Measurements from ENCODE around the gene OR5B21.
A peak's percentile ranks its signal among the peaks of the same experiment; 100 is the strongest.

The OR5B21 gene

DNA sequence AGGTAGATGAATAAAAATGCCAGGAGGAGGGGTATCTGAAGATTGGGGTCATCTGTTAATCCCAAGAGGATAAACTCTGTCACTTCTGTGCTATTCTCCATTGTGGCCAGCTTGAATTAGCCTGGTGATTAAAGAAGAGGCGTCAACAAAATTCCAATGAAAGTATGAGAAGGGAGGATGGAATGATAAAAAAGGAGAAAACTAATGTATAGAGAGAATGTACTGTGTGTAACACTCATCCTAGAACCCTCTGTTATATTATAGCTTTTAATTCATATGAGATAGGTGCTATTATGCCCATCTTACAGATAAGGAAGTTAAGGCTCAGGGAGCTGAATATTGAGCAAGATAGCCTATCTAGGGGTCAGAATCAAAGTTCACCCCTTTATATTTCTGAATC, at the start of gene OR5B21:
Gene OR5B21, minus strand, starts transcription at position 101 of the 400 bp plus-strand sequence. Its CDS starts 0 bp downstream, at position 101.
- no peak for DNase-seq (ENCODE audit: low spot score)

GRCh38 chr11:58549644-58550043, 41.7 kb upstream of the OR5B21 start:
- DNase-seq (ENCODE audit: low spot score) = no peak

GRCh38 chr11:58546841-58547240, 38.9 kb upstream of the OR5B21 start:
- no peak for DNase-seq (ENCODE audit: low spot score)

- no peak for DNase-seq (ENCODE audit: low spot score)
These were observed 24.0 kb upstream of the OR5B21 start for GRCh38 chr11:58531865-58532341.

GRCh38 chr11:58530236-58530635, 22.3 kb upstream of the OR5B21 start:
- DNase-seq (ENCODE audit: low spot score) = peak; percentile 43

- no peak for DNase-seq (ENCODE audit: low spot score)
These were observed 19.5 kb upstream of the OR5B21 start for GRCh38 chr11:58527429-58527828.

DNA sequence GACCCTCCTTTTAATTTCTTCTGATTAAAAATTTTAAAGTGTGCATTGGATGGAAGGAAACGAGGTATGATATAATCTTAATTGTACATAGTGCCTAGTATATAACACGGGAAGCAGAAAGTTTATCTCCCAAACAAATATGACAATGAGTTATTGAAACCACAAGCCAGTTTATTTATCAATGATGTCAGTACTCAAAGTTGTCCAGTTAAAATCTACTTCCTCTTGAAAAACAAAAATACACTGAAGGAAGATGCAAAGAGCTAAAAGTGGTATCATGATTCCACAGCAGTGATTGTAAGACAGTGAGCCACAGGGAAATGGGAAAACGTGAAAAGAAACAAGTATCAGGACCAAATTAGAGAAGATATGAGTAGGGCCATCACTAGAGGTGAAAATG, 18.8 kb upstream of the OR5B21 start:
- no peak for DNase-seq (ENCODE audit: low spot score)

GRCh38 chr11:58525037-58525614, 17.2 kb upstream of the OR5B21 start:
- peak; percentile 60 for DNase-seq (ENCODE audit: low spot score)

GRCh38 chr11:58524232-58525036, 16.5 kb upstream of the OR5B21 start:
- DNase-seq (ENCODE audit: low spot score) = peak; percentile 69

DNA sequence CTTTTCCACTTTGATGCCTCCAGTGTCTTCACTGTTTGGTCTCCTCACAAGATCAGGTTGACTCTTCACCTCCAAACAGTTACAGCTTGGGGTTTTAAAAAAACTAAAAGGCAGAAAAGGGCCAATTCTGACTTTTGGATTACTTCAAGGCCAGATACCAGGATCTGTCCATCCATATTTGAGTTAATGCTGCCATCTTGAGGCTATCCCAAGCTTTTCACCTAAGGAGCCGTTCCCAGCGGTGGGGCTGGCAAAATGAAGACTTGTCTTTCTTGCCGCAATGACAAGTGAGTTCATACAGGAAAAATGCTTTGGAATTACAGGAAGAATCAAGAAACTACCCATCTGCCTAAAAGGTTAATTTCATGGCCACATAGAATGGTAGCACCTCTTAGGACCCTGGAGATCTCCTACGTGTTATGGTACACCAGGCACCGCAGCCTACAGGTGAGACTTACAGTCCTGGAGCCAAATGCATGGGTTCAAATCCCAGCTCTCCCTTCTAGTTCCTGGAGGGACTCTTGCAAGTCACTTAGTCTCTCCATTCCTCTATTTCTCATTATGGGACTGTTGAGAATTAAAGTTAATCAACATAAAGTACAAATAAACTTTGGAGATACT, 6.0 kb upstream of the OR5B21 start:
- peak; percentile 26 for DNase-seq (ENCODE audit: low spot score)

DNA sequence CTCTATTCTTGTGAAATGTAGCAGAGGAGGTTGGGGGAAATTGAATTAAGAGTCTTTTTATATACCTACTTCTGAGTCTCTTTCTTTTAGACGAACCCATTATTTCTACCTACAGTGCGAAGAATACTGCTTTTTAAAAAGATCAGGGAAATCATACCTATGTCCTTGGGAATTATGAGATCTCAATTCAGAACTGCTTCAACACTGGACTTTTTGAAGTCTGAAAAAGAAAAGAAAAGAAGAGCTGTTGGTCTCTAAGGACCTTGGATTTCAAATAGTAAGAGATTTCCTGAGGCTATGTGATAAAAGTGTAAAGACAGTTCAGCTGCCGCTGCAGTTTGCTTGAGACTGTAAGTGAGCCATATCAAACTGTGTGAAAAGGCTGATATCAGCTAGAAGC, 3.7 kb upstream of the OR5B21 start:
- no peak for DNase-seq (ENCODE audit: low spot score)

DNA sequence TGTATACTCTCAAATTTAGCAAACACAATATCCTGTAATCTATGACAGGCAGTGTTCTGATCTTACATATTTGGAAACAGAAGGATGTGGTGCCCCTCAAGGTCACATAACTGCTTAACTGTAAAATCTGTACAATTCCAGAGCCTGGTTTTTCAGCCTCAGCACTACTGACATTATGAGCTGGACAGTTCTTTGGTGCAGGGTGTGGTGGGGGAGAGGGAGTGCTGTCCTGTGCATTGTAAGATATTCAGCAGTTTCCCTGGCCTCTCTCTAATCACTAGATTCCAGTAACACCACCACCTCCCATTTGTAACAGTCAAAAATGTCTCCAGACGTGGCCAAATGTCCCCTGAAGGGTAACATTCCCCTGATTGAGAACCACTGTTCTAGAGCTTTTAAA, 1.8 kb upstream of the OR5B21 start:
- DNase-seq (ENCODE audit: low spot score) = no peak

DNA sequence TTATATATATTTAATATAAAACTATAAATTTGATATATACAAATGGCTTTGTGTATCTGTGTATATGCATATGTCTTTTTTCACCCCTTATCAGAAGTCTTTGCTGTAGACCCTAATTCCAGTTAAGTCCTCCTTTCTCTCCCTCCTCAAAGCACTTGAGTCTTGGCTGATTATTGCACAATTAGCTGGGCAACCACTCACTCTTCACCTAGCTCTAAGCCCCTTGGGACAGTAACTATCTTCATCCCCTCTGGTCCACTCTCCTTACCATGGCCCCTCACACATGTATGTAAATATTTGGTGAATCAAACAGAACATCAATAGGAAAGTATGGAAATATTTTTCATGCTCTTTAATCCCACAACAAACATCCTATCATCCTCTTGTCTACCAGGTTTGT, 909 bp upstream of the OR5B21 start:
- no peak for DNase-seq (ENCODE audit: low spot score)

- no peak for DNase-seq (ENCODE audit: low spot score)
These were observed 550 bp downstream of the OR5B21 start for GRCh38 chr11:58507355-58507754.

DNA sequence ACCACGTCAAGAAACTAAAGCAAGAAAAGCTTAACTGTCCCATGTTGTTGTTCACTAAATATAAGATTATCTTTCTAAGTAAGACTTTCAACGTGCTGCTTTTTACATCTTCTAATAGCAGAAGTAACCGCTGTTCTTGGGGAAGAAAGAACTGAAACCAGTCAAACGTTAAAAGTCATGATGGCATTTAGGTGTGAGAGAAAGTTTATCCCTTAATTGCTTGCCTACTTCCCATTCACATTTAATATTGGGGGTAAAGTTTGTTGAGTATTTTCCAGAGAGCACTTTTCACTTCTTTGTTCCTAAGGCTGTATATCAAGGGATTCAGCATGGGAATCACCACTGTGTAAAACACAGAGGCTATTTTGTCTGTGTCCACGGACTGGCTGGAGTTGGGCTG, 970 bp downstream of the OR5B21 start:
- no peak for DNase-seq (ENCODE audit: low spot score)

GRCh38 chr11:58505849-58506248, 2.1 kb downstream of the OR5B21 start:
- DNase-seq (ENCODE audit: low spot score) = no peak

DNA sequence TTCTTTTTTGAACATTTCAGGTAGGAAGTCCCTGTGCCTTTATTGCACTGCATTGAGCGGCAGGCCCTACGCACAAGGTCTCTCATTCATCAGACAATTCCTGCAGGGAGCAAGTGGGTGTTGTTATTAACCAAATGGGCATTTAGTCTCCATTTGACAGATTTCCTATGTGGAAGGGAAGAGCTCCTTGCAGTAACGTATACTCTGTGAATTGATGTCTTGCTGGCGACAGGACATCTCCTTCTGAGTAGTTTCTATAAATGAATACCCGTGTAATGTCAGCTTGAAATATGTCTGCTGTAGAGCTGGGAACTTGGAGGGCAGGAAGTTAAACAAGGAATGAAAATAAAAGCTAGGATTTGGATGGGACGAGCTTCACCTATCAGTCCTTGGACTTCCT, 3.7 kb downstream of the OR5B21 start:
- DNase-seq (ENCODE audit: low spot score) = no peak

- no peak for DNase-seq (ENCODE audit: low spot score)
These were observed 4.5 kb downstream of the OR5B21 start for GRCh38 chr11:58503361-58503856.

DNA sequence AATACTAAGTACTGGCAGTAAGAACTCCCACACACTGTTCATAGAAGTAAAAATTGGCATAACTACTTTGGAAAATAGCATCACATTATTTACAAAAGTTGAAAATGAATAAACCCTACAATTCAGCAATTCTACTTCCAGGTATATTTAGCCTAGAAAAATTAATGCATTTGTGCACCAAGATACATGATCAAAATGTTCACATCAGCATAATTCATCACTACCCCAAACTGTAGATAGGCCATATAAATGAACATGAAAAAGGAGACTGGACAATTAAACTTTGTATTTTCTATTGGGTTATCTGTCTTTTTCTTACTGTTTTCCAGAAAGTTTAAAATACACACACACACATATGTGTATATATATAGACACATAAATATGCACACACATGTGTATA, 5.9 kb downstream of the OR5B21 start:
- no peak for DNase-seq (ENCODE audit: low spot score)

- peak; percentile 10 for DNase-seq (ENCODE audit: low spot score)
These were observed 9.4 kb downstream of the OR5B21 start for GRCh38 chr11:58498464-58498863.

DNA sequence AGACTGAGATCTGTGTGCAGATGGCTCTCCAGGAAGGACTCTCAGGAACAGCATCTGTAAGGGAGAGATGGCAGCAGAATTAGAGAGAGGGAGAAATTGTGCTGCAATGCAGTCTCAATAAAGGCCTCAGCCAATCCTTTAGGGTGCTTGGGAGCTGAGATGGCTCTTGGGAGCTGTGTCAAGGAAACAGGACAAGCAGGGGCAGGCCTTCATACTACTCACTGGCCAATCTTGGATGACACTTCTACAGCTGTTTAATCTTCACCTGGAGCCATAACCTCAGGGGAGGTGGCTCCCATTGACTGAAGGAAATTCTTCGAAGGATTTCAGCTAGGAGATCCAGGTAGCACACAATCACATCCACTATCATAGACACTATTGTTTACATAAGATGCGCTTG, 10.0 kb downstream of the OR5B21 start:
- no peak for DNase-seq (ENCODE audit: low spot score)

- no peak for DNase-seq (ENCODE audit: low spot score)
These were observed 12.0 kb downstream of the OR5B21 start for GRCh38 chr11:58495906-58496305.

DNA sequence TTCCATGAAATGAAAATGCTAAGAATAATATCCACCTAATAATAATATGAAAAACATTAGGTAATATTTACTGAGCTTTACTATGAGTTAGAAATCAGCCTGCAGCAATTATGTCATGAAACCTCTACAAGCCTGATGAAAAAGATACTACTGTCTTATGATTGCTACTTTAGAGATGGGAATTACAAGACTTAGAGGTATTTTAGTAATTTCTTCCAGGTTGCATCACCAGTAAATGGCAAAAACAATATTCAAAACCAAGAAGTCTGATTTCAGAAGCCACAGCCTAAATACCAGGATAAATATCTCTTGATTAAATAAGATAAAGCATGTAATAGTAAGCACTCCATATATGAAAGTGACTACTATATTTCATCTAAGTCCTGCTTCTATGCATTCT, 13.8 kb downstream of the OR5B21 start:
- DNase-seq (ENCODE audit: low spot score) = no peak
